Keratinocyte (primary cell): ENCODE measurements around the gene OSMR. TPM values are rescaled to one million over a fixed set of nuclear protein-coding genes. Genes with fewer than 3 reads are reported as not detected.

ENCODE experiments used
- DNase-seq: peaks from one replicate; pipeline ENCODE4 v3.0.0-alpha.2; 2011; ENCODE audit warnings: low read depth, missing footprints, low spot score
- FAIRE-seq: peaks from 2 replicates; lab custom pipeline; 2011; peaks lifted over from hg19 to GRCh38; lab: Jason Lieb, UNC
- H2AFZ ChIP-seq: 2 replicates; pipeline ENCODE4 v1.6.0; 2012; ENCODE audit warnings: low read length, control low read depth, inconsistent platforms; ENCODE audit not compliant: control insufficient read depth
- H3K27ac ChIP-seq: 2 replicates; pipeline ENCODE4 v1.5.1; 2011; ENCODE audit warnings: low read length; ENCODE audit not compliant: control insufficient read depth, insufficient read depth
- H3K27me3 ChIP-seq: 3 replicates; pipeline ENCODE4 v1.6.0; 2011; ENCODE audit warnings: low read length; ENCODE audit not compliant: control insufficient read depth, insufficient read depth; ENCODE audit errors: extremely low read depth
- H3K36me3 ChIP-seq, 2 experiments: 2 replicates in 1 of 2; 3 replicates in 1 of 2; pipeline ENCODE4 v1.5.1; 2011; ENCODE audit warnings: low read length in 2 of 2, mild to moderate bottlenecking in 1 of 2; ENCODE audit not compliant: control insufficient read depth in 2 of 2, insufficient read depth in 2 of 2; ENCODE audit errors: extremely low read depth in 1 of 2
- H3K4me1 ChIP-seq: 3 replicates; pipeline ENCODE4 v1.5.1; 2011; ENCODE audit warnings: low read length; ENCODE audit not compliant: control insufficient read depth, insufficient read depth; ENCODE audit errors: extremely low read depth
- H3K4me2 ChIP-seq: 3 replicates; pipeline ENCODE4 v1.6.0; 2011; ENCODE audit warnings: low read depth, low read length; ENCODE audit not compliant: control insufficient read depth, insufficient read depth; ENCODE audit errors: extremely low read depth
- H3K4me3 ChIP-seq, 3 experiments: fragments of 200-600 bp in 1 of 3; sonication (generic) in 1 of 3; 2 replicates in 2 of 3; 3 replicates in 1 of 3; pipeline ENCODE4 v1.5.1; 2011 to 2016; ENCODE audit warnings: low read length in 3 of 3, mild to moderate bottlenecking in 3 of 3, control low read depth in 2 of 3, inconsistent platforms in 1 of 3, low read depth in 1 of 3, mixed read lengths in 1 of 3, mixed run types in 1 of 3, moderate library complexity in 1 of 3; ENCODE audit not compliant: control insufficient read depth in 2 of 3, insufficient read depth in 2 of 3; ENCODE audit errors: extremely low read depth in 1 of 3
- H3K79me2 ChIP-seq: 2 replicates; pipeline ENCODE4 v1.6.0; 2012; ENCODE audit warnings: low read length; ENCODE audit not compliant: control insufficient read depth, insufficient read depth
- H3K9ac ChIP-seq: 3 replicates; pipeline ENCODE4 v1.6.0; 2011; ENCODE audit warnings: low read length; ENCODE audit not compliant: control insufficient read depth, insufficient read depth; ENCODE audit errors: extremely low read depth
- H3K9me1 ChIP-seq: 3 replicates; pipeline ENCODE4 v1.6.0; 2011; ENCODE audit warnings: low read length; ENCODE audit not compliant: control insufficient read depth, insufficient read depth; ENCODE audit errors: extremely low read depth
- H3K9me3 ChIP-seq: 2 replicates; pipeline ENCODE4 v1.5.1; 2012; ENCODE audit warnings: low read depth, low read length; ENCODE audit not compliant: control insufficient read depth
- H4K20me1 ChIP-seq: 3 replicates; pipeline ENCODE4 v1.6.0; 2011; ENCODE audit warnings: low read length; ENCODE audit not compliant: control insufficient read depth, insufficient read depth; ENCODE audit errors: extremely low read depth
- EZH2 ChIP-seq: IDR thresholded peaks from one replicate; pipeline ENCODE4 v1.6.1; 2012; ENCODE audit warnings: inconsistent platforms, mild to moderate bottlenecking, low read length, moderate library complexity
- dilution Hi-C: fragments of 300-500 bp; cut with MboI; formaldehyde crosslinking; loops from one replicate; pipeline ENCODE4 v1.7.0; 2020; ENCODE audit warnings: low sequenced_read_pairs; ENCODE audit not compliant: extremely low pct_ligation_motif_present
- polyA plus RNA-seq, 5 experiments: library from polyadenylated mRNA; depleted of rRNA in 3 of 5; stranded (reverse) in 3 of 5; stranded (forward) in 1 of 5; unstranded in 1 of 5; fragments of >200 nt; gene quantifications; 1 replicate in 1 of 5; 2 replicates in 3 of 5; 3 replicates in 1 of 5; pipeline versions ENCODE4 v1.2.1 to v1.2.3, GENCODE V29; 2011 to 2012; ENCODE audit warnings: missing spikeins in 2 of 5, low read depth in 1 of 5, low replicate concordance in 1 of 5
- TF ChIP-seq, protein P1 (sequence below), 3 experiments: IDR thresholded peaks in 1 of 3; conservative IDR thresholded peaks in 1 of 3; optimal IDR thresholded peaks in 1 of 3; 2 replicates in 2 of 3; 3 replicates in 1 of 3; pipeline versions ENCODE3 to v1.5.1; 2011; ENCODE audit warnings: low read length in 3 of 3, mild to moderate bottlenecking in 3 of 3, moderate library complexity in 2 of 3, control low read depth in 1 of 3, inconsistent platforms in 1 of 3; ENCODE audit not compliant: insufficient read depth in 2 of 3; ENCODE audit errors: extremely low read depth in 1 of 3

OSMR gene
- polyA plus RNA-seq, 1 donor (not counting 4 experiments of a cell fraction or from before 2014, with no cell fraction given) = 43.8 TPM

DNA sequence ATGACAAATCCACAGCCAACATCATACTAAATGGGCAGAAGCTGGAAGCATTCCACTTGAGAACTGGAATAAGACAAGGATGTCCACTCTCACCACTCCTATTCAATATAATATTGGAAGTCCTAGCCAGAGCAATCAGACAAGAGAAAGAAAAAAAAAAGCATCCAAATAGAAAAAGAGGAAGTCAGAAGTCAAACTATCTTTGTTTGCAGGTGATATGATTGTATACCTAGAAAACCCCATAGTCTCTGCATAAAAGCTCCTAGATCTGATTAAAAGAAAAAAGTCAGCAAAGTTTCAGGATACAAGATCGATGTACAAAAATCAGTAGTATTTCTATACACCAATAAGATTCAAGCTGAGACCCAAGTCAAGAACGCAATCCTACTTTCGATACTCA, 66.1 kb downstream of the OSMR start:
- Histone ChIP-seq H3K79me2 (no peaks in the 10 kb centered on the region), H3K9me3 (no peaks in the 10 kb centered on the region), H3K4me1 (no peaks in the 10 kb centered on the region), H2AFZ (no peak overlapping the region), H3K4me2 (no peak overlapping the region), H3K4me3 (no peak overlapping the region), H3K27ac (no peak overlapping the region), H3K36me3 (peaks cover 7 to 18% of the 10 kb centered on the region in 2 experiments), H3K9me1 (no peaks in the 10 kb centered on the region), H3K27me3 (no peaks in the 10 kb centered on the region), H3K9ac (no peak overlapping the region), H4K20me1 (no peaks in the 10 kb centered on the region)
- dilution Hi-C loops = no loop called here
- TF ChIP-seq, protein P1, sequence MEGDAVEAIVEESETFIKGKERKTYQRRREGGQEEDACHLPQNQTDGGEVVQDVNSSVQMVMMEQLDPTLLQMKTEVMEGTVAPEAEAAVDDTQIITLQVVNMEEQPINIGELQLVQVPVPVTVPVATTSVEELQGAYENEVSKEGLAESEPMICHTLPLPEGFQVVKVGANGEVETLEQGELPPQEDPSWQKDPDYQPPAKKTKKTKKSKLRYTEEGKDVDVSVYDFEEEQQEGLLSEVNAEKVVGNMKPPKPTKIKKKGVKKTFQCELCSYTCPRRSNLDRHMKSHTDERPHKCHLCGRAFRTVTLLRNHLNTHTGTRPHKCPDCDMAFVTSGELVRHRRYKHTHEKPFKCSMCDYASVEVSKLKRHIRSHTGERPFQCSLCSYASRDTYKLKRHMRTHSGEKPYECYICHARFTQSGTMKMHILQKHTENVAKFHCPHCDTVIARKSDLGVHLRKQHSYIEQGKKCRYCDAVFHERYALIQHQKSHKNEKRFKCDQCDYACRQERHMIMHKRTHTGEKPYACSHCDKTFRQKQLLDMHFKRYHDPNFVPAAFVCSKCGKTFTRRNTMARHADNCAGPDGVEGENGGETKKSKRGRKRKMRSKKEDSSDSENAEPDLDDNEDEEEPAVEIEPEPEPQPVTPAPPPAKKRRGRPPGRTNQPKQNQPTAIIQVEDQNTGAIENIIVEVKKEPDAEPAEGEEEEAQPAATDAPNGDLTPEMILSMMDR (optimal IDR thresholded peaks at IDR 0.05 in 1 of 3, IDR thresholded peaks at IDR 0.05 in 1 of 3, conservative IDR thresholded peaks at IDR 0.05 in 1 of 3; ENCODE audit: extremely low read depth in 1 of 3, insufficient read depth in 2 of 3, low read length in 3 of 3) = no peak
- TF ChIP-seq EZH2 = no peak
- DNase-seq (no peak), FAIRE-seq (no peak)

DNA sequence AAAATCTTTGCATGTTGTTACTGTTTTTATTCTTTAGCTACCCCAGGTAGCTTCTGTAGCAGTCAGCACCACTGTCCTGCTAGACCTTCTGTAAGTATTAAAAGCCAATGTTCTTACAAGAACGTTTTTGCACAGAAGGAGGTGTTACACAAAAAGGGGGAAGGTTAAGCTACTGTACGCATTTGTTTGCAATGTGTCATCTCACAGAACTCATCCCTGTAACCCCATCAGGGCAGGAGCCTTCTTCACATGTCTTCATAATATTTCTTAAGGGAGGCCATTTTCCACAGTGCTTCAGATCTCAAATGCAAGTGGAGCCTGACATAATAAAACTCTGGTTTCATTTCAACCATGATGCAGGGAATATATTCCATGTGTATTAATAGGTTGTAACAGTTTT, 67.9 kb downstream of the OSMR start:
- TF ChIP-seq, protein P1 (optimal IDR thresholded peaks at IDR 0.05 in 1 of 3, IDR thresholded peaks at IDR 0.05 in 1 of 3, conservative IDR thresholded peaks at IDR 0.05 in 1 of 3; ENCODE audit: extremely low read depth in 1 of 3, insufficient read depth in 2 of 3, low read length in 3 of 3) = no peak
- TF ChIP-seq EZH2 = no peak
- H3K9ac ChIP-seq = no peak overlapping the region
- FAIRE-seq = no peak
- H3K27me3 ChIP-seq = no peaks in the 10 kb centered on the region
- no peak overlapping the region for H3K4me2 ChIP-seq
- no peaks in the 10 kb centered on the region for H3K9me3 ChIP-seq
- dilution Hi-C loops = no loop called here
- H3K9me1 ChIP-seq = no peaks in the 10 kb centered on the region
- no peaks in the 10 kb centered on the region for H3K79me2 ChIP-seq
- H3K4me1 ChIP-seq = no peaks in the 10 kb centered on the region
- H4K20me1 ChIP-seq = no peaks in the 10 kb centered on the region
- peaks cover 15% of the 10 kb centered on the region in 2 experiments for H3K36me3 ChIP-seq
- no peak overlapping the region for H3K27ac ChIP-seq
- DNase-seq = no peak
- no peak overlapping the region for H2AFZ ChIP-seq
- no peak overlapping the region for H3K4me3 ChIP-seq
